OCI-LY1 (cell line): ENCODE results near the gene HSFX2.

Experiments used
- CTCF ChIP-seq: fragments of 200-600 bp; sonication (generic), shearing (Covaris generic); IDR thresholded peaks from 2 replicates; pipeline ENCODE4 v1.5.1; 2017; ENCODE audit warnings: mild to moderate bottlenecking, antibody characterized with exemption, low read length, moderate library complexity, mixed read lengths
- EZH2 ChIP-seq: fragments of 200-600 bp; sonication (generic), shearing (Covaris generic); IDR thresholded peaks from 2 replicates; pipeline ENCODE4 v1.8.0; 2017; ENCODE audit warnings: borderline replicate concordance, mixed run types, mild to moderate bottlenecking, antibody characterized with exemption, low read length, moderate library complexity, mixed read lengths

GRCh38 chrX:149641835-149642234 lies 46.7 kb upstream of the HSFX2 start:
- TF ChIP-seq CTCF: no peak
- TF ChIP-seq EZH2: no peak
